PC-9 (cell line): ENCODE measurements around the gene FGF14.

ENCODE experiments used
- CTCF ChIP-seq: fragments of 200-600 bp; sonication (generic); conservative IDR thresholded peaks from 2 replicates; pipeline ENCODE4 v1.6.1; 2017; ENCODE audit warnings: mixed run types, antibody characterized with exemption, mild to moderate bottlenecking, moderate library complexity
- EZH2 ChIP-seq: fragments of 200-600 bp; sonication (generic); IDR thresholded peaks from 2 replicates; pipeline ENCODE4 v1.8.0; 2017; ENCODE audit warnings: antibody characterized with exemption, low read depth

- no peak for TF ChIP-seq CTCF
- no peak for TF ChIP-seq EZH2
Observed at GRCh38 chr13:102299366-102299765, 102.5 kb downstream of the FGF14 start.
